ENCODE results near the gene SELENON. TPM values are rescaled to one million over a fixed set of nuclear protein-coding genes. Genes with fewer than 3 reads are reported as not detected.

SELENON gene
- total and polyA plus RNA-seq, 2 of the 13 experiments (the other 11 are each of a cell fraction or from before 2014, with no cell fraction given), result 3.8 to 8.0 TPM

GRCh38 chr1:25861316-25862286 is 61.6 kb downstream of the SELENON start (continued):
- TF ChIP-seq ZNF407 (CRISPR knock-in tag; IDR thresholded peaks at IDR 0.05; ENCODE audit: not compliant biosample characterization) (peak; percentile 30), CBX1 (IDR thresholded peaks at IDR 0.05; ENCODE audit: low read depth) (no peak), PPARG (CRISPR knock-in tag; conservative IDR thresholded peaks at IDR 0.05) (0 out of 2 replicates have a peak, but pooled peaks have one; percentile 49), ZNF510 (CRISPR knock-in tag; IDR thresholded peaks at IDR 0.05; ENCODE audit: low read depth) (no peak), EP300 (IDR thresholded peaks at IDR 0.05; ENCODE audit: low read depth in 2 of 2, low read length in 2 of 2) (peak in 1 of 2 experiments; percentile 82; a peak in 2 of 4 replicates), EP300 (CRISPR knock-in tag; IDR thresholded peaks at IDR 0.05; ENCODE audit: borderline replicate concordance) (peak; percentile 57; the same call in 1 of the 2 replicates), TSC22D2 (CRISPR knock-in tag; IDR thresholded peaks at IDR 0.05; ENCODE audit: borderline replicate concordance) (no peak), ZFP91 (CRISPR knock-in tag; IDR thresholded peaks at IDR 0.05; ENCODE audit: borderline replicate concordance) (peak; percentile 59; the same call in 1 of the 2 replicates), ZNF639 (CRISPR knock-in tag; conservative IDR thresholded peaks at IDR 0.05) (0 out of 2 replicates have a peak, but pooled peaks have one; percentile 18), NR2F1 (CRISPR knock-in tag; IDR thresholded peaks at IDR 0.05) (peak in 1 of 2 experiments; percentile 56; a peak in 1 of 4 replicates), SNAI1 (CRISPR knock-in tag; IDR thresholded peaks at IDR 0.05; ENCODE audit: borderline replicate concordance) (no peak), MYPOP (CRISPR knock-in tag; IDR thresholded peaks at IDR 0.05) (peak; percentile 72; the same call in 1 of the 2 replicates), ELF1 (CRISPR knock-in tag; IDR thresholded peaks at IDR 0.05) (peak; percentile 58; the same call in 1 of the 2 replicates), CREB1 (IDR thresholded peaks at IDR 0.05) (no peak), CREB1 (CRISPR knock-in tag; IDR thresholded peaks at IDR 0.05) (peak; percentile 38; the same call in 1 of the 2 replicates)
